ENCODE measurements around the gene OGFOD1.

Gene OGFOD1

DNA sequence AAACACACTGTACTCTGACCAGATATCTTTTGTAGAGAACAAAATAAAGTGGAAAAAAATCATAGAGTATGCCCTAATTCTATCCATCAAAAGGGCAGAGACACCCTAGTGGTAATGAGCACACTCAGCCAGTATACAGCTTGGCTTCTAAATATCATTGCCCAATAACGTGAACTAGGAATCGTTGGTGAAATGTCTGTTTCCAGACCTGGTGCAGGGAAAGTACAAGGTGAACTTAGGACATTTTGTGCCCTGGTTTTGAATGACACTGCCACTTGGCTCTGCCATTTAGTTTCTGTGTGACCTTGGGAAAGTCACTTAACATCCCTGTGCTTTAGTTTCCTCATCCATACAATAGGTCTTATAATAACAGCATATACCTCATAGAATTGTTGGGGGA is 39.7 kb upstream of the OGFOD1 start:
- H3K4me3 Mint-ChIP-seq = no peak overlapping the region

DNA sequence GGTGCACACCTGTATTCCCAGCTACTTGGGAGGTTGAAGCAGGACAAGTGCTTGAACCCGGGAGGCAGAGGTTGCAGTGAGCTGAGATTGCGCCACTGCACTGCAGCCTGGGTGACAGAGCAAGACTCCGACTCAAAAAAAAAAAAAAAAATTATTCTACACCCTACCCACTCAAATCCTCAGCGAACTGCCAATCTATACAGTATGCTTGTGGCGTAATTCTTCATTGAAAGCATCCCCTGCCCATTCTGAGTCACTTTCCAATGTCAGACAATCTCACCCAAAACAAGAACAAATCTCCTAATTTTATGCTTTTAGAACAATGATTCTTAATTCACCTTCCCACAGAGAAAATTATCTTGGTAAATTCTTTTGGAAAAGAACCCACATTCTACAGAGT is 38.0 kb upstream of the OGFOD1 start:
- no peak overlapping the region for H3K4me3 Mint-ChIP-seq
- no peaks in the 10 kb centered on the region for H3K9me3 Mint-ChIP-seq
- H3K27me3 Mint-ChIP-seq (ENCODE audit: low read depth) = no peaks in the 10 kb centered on the region
- H3K27ac Mint-ChIP-seq = no peak overlapping the region
- H3K4me1 Mint-ChIP-seq = no peaks in the 10 kb centered on the region
- TF ChIP-seq, protein P1, sequence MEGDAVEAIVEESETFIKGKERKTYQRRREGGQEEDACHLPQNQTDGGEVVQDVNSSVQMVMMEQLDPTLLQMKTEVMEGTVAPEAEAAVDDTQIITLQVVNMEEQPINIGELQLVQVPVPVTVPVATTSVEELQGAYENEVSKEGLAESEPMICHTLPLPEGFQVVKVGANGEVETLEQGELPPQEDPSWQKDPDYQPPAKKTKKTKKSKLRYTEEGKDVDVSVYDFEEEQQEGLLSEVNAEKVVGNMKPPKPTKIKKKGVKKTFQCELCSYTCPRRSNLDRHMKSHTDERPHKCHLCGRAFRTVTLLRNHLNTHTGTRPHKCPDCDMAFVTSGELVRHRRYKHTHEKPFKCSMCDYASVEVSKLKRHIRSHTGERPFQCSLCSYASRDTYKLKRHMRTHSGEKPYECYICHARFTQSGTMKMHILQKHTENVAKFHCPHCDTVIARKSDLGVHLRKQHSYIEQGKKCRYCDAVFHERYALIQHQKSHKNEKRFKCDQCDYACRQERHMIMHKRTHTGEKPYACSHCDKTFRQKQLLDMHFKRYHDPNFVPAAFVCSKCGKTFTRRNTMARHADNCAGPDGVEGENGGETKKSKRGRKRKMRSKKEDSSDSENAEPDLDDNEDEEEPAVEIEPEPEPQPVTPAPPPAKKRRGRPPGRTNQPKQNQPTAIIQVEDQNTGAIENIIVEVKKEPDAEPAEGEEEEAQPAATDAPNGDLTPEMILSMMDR (IDR thresholded peaks at IDR 0.05; ENCODE audit: unreplicated experiment in 3 of 3) = no peak
- peaks cover 41% of the 10 kb centered on the region for H3K36me3 Mint-ChIP-seq (ENCODE audit: low read depth)

More for the DNA sequence above, 39.7 kb upstream of the OGFOD1 start:
- no peaks in the 10 kb centered on the region for H3K9me3 Mint-ChIP-seq
- TF ChIP-seq, protein P1 (IDR thresholded peaks at IDR 0.05; ENCODE audit: unreplicated experiment in 3 of 3) = no peak
- H3K36me3 Mint-ChIP-seq (ENCODE audit: low read depth) = peaks cover 49% of the 10 kb centered on the region
- no peaks in the 10 kb centered on the region for H3K27me3 Mint-ChIP-seq (ENCODE audit: low read depth)
- no peaks in the 10 kb centered on the region for H3K4me1 Mint-ChIP-seq
- H3K27ac Mint-ChIP-seq = no peak overlapping the region

- Mint-ChIP-seq H3K36me3 (ENCODE audit: low read depth) (peaks cover 35% of the 10 kb centered on the region), H3K27ac (no peak overlapping the region), H3K9me3 (no peaks in the 10 kb centered on the region), H3K4me3 (no peak overlapping the region), H3K4me1 (no peaks in the 10 kb centered on the region), H3K27me3 (ENCODE audit: low read depth) (no peaks in the 10 kb centered on the region)
- TF ChIP-seq, protein P1 (IDR thresholded peaks at IDR 0.05; ENCODE audit: unreplicated experiment in 3 of 3) = no peak
Observed at GRCh38 chr16:56414366-56414765, 37.0 kb upstream of the OGFOD1 start.

GRCh38 chr16:56415875-56416274 is 35.5 kb upstream of the OGFOD1 start:
- H3K4me1 Mint-ChIP-seq = peaks cover 5% of the 10 kb centered on the region
- H3K27ac Mint-ChIP-seq = no peak overlapping the region
- TF ChIP-seq, protein P1 (IDR thresholded peaks at IDR 0.05; ENCODE audit: unreplicated experiment in 3 of 3) = no peak
- no peak overlapping the region for H3K4me3 Mint-ChIP-seq
- H3K27me3 Mint-ChIP-seq (ENCODE audit: low read depth) = no peaks in the 10 kb centered on the region
- H3K36me3 Mint-ChIP-seq (ENCODE audit: low read depth) = peaks cover 33% of the 10 kb centered on the region
- H3K9me3 Mint-ChIP-seq = no peaks in the 10 kb centered on the region

DNA sequence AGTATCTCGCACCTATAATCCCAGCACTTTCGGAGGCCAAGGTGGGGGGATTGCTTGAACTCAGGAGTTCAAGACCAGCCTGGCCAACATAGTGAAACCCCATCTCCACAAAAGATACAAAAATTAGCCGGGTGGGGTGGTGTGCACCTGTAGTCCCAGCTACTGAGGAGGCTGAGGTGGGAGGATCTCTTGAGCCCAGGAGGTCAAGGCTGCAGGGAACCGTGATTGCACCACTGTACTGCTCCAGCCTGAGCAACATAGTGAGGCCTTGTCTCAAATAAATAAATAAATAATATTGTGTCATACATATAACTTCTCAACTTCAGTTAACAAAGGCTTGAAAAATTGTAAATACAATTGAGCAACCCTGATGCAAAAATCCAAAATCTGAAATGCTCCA is 34.2 kb upstream of the OGFOD1 start:
- H3K27ac Mint-ChIP-seq = no peak overlapping the region
- TF ChIP-seq, protein P1 (IDR thresholded peaks at IDR 0.05; ENCODE audit: unreplicated experiment in 3 of 3) = no peak

GRCh38 chr16:56419740-56420548 is 31.4 kb upstream of the OGFOD1 start:
- TF ChIP-seq, protein P1 (IDR thresholded peaks at IDR 0.05; ENCODE audit: unreplicated experiment in 3 of 3) = no peak
- Mint-ChIP-seq H3K4me3 (no peak overlapping the region), H3K9me3 (no peaks in the 10 kb centered on the region), H3K4me1 (peaks cover 26% of the 10 kb centered on the region), H3K36me3 (ENCODE audit: low read depth) (peaks cover 8% of the 10 kb centered on the region), H3K27me3 (ENCODE audit: low read depth) (no peaks in the 10 kb centered on the region), H3K27ac (peak overlapping the region in 2 of 3 experiments; percentile 27 to 30)

More for the DNA sequence above, 34.2 kb upstream of the OGFOD1 start:
- Mint-ChIP-seq H3K4me1 (peaks cover 5% of the 10 kb centered on the region), H3K9me3 (no peaks in the 10 kb centered on the region), H3K36me3 (ENCODE audit: low read depth) (peaks cover 21% of the 10 kb centered on the region), H3K4me3 (no peak overlapping the region), H3K27me3 (ENCODE audit: low read depth) (no peaks in the 10 kb centered on the region)
